CD4-positive, alpha-beta T cell treated with Interleukin-12 subunit alpha and Interleukin-12 subunit beta, for 1 hour (primary cell): ENCODE measurements around the gene LGR5.
"Not testable (repeated sequence)": the region's sequence is repeated elsewhere in the genome, so short reads cannot be mapped to it uniquely, and the experiment has no call there.

Experiments used
- DNase-seq: peaks from one replicate; pipeline ENCODE4 v3.0.0-alpha.2; 2020

Gene LGR5

DNA sequence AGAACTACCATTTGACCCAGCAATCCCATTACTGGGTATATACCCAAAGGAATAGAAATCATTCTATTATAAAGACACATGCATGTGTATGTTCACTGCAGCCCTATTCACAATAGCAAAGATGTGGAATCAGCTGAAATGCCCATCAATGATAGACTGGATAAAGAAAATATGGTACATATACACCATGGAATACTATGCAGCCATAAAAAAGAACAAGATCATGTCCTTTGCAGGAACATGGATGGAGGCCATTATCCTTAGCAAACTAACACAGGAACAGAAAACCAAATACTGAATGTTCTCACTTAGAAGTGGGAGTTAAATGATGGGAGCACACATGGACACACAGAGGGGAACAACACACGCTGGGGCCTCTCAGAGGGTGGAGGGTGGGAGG lies 116.2 kb downstream of the LGR5 start:
- DNase-seq = not testable (repeated sequence)

DNA sequence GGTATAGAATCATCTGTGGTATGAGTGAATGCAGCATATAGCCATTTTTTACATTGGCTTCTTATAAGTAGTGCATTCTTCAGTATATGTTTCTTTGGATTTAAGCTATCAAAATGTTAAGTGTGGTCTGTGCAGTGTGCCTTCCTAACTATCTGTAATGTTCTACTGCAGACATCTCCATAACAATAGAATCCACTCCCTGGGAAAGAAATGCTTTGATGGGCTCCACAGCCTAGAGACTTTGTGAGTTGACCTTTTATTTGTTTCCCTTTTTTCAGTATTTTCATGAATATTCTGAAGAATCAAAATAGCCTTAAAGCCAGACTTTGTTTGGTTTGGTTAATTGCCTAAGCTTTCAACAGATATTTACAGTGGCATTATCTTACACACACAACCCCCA lies 116.8 kb downstream of the LGR5 start:
- no peak for DNase-seq

DNA sequence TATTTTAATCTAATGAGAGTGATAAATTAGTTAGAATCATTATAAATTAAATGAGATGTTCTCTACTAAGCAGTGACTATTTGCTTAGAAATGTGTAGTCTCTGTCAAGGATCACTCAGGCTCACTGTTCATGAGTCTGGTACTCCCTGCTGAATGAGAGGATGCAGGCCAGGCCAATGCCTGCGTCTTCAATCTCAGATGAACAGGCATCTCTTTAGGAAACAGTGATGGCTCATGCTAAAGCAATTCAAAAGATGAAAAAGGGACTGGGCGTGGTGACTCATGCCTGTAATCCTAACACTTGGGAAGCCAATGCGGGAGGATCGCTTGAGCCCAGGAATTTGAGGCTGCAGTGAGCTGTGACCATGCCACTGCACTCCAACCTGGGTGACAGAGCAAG lies 117.3 kb downstream of the LGR5 start:
- DNase-seq = no peak

DNA sequence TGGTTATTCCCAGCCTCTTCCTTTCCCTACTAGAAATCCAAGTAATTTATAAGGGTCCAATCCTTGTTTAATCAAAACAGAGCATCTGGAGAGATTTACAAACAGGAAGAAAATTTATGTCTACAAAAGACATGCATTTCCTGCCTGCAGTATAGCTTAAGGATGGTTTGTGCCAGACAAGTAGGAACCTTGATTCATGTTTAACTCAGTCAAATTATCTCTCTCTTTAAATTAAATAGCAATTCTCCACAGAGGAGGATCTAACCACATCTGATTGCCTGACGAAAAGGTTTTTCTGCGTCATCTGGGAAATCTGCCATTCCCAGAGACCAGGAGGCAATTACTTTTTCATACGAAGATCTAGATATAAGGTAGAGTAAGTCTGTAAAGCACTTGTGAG lies 118.8 kb downstream of the LGR5 start:
- DNase-seq = no peak

DNA sequence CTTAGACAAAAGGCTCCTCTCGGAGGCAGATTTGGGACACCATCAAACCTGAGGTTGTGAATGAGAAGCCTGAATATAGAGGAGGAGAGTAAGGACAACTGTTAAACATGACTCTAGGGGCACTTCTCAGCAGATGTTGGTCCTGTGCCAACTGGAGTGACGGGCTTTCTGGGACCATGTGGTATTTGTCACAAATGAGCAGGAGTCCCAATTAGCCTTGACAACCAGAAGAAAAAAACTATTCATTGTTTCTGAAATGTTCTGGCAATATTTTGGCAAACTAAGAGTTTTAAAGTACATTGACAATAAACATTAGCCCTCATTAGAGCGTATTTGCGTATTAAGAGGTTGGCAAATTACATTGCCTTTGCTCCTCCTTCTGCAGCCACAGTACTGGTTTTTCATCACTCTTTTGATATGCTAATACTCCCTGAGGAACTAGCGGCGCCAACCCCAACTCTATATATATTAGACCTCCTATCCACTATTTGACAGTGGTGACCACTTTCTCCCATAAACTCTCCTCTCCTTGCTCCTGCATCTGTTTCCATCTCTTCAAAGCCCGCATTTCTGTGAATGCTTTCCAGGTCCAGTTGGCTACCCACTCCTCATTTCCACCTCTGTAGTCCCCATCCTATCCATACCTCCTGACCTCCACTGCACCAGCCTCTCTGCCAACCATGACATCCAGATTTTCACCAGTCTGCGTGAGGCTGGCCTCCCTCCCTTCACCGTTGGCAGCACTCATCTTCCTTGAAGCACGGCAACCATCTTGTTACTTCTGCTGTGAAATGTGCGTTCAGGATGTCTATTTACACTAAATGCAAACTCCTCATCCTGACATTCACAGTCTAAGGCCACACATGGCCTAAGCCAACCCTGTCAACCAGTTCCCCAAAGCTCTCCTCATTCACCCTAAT lies 123.3 kb downstream of the LGR5 start:
- no peak for DNase-seq

DNA sequence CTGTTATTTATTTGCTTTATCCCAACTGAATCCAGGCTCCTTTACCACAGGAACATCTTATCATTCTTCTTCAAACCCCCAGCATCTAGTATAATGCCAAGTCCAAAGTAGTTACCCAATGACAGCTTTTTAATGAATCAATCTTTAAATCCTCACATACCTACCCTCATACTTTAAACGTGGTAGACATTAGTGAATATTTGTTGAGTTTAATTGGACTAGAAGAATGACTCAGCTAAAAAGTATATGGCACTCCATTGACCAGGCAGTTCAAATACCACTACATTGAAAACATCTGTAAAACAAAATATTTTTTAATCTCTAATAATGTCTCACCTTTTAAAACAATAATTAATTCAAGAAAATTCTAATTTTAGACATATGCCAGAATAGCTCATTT lies 125.9 kb downstream of the LGR5 start:
- DNase-seq = no peak

DNA sequence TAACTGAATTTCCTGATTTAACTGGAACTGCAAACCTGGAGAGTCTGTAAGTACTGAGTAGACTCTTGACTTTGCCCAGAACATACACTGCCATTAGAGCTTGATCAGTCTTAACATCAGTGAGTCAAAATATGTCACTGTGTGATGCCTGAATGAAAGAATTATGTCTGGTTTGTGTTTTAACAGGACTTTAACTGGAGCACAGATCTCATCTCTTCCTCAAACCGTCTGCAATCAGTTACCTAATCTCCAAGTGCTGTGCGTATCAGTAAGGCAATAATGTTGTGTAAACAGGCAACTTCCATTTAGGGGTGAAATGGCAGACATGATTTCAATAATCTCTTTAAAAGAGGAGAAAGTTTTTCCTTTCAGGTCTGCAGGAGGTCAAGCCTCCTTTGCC lies 127.1 kb downstream of the LGR5 start:
- no peak for DNase-seq

DNA sequence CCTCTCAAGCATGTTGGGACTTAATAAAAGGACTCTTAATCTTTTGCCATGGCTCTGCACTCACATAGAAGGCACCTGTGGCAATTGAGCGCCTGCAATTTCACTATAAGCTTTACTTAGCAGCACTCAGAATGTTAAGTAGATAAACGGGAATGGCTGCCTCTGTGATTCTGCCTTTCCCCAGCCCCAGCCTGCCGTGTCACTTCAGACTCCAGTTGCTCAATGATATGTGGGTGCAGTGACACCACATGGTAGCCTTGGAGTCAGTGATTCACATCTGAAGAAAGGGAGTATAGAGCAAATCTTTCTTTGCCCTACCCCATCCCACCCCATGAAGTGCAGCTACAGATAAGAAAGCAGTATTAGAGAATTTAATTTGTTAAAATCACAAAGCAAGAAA lies 127.9 kb downstream of the LGR5 start:
- no peak for DNase-seq

DNA sequence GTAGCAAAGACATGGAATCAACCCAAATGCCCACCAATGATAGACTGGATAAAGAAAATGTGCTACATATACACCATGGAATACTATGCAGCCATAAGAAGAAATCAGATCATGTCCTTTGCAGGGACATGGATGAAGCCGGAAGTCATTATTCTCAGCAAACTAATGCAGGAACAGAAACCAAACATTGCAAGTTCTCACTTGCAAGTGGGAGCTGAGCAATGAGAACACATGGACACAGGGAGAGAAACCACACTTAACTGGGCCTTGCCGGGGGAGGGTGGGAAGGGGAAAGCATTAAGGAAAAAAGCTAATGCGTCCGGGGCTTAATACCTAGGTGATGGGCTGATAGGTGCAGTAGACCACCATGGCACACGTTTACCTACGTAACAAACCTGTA lies 130.3 kb downstream of the LGR5 start:
- DNase-seq = not testable (repeated sequence)

DNA sequence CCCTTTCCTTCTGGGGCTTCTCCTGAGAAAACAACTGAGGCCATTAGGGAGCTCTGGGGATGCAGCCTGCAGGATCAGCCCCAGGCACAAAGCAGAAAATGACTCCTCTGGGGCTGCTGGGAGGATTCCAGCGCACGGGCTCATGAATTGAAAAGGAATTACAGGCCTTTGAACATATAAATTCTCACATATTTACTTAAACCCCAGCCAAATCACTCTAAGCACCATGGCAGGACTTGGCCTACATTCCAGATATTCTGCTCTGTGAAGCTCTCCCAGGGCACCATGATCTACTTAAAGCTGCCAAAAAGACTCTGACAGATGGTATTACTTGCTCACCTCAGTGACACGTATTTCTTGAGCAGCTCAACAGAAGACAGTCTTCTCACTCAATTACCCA lies 136.9 kb downstream of the LGR5 start:
- DNase-seq = no peak

DNA sequence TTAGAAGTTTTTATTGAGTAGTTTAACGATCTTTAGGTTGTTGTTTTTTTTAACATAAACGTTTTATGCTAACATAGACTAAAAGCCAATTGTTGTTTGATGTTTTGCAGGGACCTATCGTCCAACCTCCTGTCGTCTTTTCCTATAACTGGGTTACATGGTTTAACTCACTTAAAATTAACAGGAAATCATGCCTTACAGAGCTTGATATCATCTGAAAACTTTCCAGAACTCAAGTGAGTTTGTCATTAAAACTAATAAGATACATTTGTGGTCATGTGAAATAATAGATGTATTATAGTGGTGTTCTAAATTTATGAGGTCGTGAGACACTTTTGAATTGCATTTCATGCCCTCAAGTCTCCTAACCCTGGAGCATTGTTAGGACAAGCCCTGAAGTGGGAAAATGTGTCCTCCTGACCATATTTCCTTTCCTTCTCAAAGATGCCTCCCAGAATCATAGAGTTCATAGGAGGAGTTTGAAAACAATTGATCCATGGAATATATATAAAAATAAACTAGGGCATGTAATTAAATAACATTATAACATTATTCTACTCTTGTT lies 139.2 kb downstream of the LGR5 start:
- no peak for DNase-seq

DNA sequence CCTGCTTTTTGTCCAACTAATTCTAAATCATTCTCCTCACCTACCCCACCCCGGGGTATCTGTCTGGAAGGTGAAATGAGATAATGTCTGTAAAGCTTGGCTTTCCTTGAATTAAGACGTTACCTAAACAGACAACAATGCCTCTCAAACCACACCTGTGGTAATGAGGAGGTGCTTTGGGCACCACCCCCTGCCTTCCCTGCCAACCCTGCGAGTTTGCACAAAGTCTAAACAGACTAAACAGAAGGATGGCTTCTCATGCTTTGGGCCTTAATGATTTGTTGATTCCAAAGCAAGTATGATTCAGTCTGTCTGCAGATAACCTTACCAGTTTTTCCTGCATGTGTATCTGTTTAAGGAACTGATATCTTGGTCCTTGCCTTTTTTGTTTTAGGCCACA lies 141.6 kb downstream of the LGR5 start:
- DNase-seq = no peak

DNA sequence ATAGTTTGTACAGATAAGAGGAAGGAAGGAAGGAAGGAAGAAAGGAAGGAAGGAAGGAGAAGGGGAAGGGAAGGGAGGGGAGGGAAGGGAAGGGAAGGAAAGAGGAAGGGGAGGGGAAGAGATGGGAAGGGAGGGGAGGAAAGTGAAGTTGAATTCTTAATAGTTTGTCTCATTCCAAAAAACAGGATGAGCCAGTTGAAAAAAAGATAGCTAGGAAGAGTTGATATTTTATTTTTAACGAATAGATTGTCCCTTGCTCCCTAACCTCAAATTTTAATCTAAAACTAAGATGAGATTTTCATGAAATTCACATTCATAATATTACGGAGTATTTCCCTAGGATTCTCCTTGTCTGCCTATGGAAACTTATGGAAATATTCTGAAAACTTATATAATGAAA lies 143.3 kb downstream of the LGR5 start:
- DNase-seq = no peak

DNA sequence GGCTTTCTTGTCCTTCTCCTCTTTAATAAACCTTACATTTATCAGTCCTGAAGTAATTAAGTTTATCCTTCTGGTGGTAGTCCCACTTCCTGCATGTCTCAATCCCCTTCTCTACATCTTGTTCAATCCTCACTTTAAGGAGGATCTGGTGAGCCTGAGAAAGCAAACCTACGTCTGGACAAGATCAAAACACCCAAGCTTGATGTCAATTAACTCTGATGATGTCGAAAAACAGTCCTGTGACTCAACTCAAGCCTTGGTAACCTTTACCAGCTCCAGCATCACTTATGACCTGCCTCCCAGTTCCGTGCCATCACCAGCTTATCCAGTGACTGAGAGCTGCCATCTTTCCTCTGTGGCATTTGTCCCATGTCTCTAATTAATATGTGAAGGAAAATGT lies 144.8 kb downstream of the LGR5 start:
- no peak for DNase-seq

DNA sequence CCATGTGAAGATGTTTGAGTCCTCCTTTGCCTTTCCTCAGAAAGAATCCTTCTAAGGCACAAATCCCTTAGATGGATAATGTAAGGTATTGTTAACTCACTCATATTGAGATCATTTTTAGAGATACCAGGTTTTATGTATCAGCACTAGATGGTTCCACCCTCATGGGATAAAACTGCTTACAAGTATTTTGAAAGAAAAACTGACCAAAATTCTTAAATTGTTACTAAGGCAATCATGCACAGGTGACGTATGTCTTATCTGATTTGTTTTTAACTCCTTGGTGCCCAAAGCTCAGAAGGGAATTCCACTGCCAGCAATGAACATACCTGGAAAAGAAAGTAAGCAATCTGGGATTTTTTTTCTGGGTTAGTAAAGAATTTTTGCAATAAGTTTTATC lies 145.6 kb downstream of the LGR5 start:
- DNase-seq = no peak

DNA sequence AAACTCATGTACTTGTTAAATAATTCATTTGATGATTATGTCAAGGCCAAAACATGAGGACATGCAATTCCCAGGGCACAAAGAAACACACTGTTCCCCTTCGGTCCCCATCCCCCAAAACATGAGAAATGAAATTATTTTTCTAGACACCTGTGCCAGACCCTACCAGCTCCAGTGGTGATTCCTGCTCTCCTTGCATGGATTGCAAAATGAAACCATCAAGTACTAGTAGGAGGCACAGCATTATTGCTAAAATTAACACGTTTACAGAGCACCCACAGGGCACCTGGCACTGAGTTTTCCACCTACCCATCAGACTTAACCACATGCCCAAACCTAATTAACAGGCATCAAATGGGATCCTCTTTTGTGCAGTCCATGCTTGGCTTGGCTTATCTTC lies 147.4 kb downstream of the LGR5 start:
- DNase-seq = no peak

DNA sequence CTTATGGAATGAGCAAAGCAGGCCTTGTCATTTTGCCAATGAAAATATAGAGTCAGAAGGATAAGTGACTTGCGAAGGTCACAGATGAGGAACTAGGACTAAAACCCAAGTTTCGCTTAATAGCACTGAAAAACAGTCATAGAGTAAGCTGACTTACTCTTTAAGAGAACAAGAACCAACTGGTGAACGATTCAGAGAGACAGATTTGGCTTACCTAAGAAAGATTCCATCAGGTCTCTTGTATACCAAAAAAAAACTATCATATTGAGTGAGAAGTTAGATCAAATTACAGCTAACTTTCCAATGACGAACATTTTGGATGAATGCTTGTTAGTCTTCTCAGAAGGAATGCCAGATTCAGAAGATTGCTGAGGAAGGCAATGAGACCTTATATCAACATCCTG lies 149.9 kb downstream of the LGR5 start:
- DNase-seq = no peak

DNA sequence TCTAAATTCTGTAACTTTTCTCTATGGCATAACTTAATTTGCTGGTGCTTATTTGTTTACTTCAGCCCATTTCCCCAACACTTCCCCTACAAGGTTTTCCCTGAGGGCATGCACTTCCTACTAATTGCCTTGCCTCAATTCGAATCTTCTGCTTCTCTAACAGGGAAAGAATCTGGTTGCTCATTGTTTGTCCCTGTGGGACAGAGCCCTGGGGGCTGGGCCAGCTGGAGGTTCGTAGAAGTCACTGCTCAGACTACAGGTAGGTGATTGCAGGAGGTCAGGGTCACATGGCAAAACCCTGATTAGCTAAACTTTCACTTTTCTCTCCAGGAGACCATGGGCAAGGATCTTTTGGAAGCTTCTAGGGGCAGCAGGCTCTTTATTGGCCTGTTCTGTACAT lies 152.0 kb downstream of the LGR5 start:
- no peak for DNase-seq

DNA sequence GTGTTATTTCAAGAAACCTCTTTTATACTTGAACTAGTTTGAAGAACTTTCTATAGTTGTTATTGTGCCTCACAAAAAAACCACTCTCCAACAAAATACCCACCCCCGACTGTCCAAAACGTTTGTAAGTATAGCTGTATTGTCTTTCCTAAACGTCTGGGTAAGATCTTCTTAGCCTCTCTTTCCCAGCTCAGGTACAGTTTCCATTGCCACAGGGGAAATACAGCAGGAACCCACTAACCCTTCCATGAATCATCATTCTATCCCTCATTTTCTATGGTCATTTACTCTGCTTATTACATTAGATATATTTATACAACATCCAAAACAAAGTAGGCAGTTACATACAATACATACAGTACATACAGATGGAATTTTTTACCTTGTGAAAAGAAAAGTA lies 153.2 kb downstream of the LGR5 start:
- DNase-seq = no peak

DNA sequence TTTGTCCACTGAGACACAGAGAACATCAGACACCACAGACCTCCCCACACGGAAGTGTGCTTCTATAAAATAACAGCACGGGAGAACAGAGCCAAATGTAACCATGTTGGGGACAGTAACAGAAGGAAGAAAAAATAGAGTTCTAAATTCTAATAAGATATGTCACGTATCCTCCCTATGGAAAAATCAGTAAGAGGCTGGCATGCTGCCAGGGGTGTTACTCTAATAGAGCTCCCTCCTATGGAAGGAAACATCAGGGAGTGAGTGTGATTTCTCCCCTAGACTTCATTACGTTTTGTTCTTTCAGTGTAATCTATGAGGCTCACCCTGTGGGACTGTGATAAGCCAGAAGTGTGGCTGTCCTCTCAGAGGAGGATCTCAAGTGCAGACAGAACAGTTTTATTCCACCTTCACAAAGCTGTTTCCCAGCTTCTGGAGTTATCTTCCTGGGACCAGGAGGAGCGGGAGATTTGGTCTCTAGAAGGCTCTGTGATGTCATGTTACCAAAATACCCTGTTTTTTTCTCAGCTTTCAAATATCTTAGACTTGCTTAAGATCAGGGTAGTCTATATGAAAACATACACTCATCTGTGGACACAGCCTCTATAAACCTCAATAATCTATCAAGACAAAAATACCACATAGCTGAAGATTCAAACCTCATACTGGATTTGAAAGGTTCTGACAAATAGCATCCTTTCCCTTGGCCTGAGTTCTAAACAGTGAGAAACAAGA lies 154.8 kb downstream of the LGR5 start:
- DNase-seq = no peak

DNA sequence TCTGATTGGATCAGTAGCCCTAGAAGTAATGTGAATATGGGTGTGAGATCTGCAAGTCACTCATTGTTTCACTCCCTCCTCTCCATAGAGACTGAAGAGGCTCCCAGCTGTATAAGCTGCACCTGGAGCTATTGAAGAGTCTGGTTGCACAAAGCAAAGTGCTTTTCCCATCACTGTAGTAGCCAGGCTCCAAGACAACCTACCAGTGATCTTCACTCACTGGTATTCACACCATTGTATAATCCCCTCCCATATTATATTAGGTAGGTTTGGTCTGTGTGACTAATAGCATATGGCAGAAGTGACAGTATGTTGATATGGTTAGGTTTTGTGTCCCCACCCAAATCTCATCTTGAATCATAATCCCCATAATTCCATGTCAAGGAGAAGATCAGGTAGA lies 159.6 kb downstream of the LGR5 start:
- DNase-seq = no peak

DNA sequence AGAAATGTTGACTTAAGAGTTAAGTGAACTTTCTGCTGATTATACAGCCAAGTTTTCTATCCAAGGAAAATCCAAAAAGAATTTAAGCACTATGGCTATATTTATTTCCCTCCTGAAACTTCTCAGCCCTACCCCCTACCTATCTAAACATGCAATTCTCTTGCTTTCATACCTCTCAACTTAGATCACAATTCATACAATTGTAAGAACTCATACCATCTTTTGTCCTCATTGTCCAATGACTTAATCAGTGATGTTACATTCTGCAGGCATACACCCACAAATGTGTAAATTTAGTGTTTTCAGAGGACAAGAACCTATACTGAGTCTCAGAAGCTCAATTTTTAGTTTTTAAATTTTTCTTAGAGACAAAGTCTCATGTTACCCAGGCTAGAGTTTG lies 161.9 kb downstream of the LGR5 start:
- DNase-seq = no peak

DNA sequence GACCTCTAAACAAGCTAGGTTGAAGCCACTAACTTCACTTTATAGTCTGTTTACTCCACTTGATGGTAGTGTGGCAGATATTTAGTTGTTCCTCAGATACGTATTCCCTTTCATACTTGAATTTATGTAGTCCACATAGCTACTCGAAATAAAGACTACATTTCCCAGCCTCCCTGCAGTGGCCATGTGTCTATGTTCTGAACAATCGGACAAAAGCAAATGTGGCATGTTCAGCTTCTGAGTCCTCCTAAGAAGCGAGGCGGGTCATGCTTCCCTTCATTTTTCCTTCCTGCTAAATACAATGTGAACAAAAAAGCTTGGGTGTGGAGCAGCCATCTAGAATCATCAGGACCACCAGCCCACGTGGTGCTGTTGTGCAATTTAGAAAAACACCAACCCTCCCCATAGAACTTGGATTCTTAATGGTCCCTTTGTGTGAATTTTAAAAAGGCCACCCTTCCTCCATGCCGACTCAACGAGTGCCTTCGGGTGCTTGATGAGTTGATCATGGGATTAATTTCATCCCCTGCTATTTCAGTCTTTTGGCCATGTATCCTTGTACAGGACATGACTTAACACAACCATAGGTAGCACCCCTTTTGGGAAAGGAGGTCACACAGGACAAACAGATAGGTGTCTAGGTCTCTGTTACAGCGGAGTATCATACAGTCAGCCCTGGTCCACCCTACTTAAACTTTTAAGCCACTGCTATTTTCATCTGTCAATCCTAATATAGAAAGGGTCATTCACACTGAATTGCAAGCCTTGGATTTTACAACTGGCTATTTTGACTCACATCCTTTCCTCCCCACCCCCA lies 163.4 kb downstream of the LGR5 start:
- no peak for DNase-seq
